Thymus (tissue), 11 donors: ENCODE data around the gene PRR13. TPM values are rescaled to one million over a fixed set of nuclear protein-coding genes. Genes with fewer than 3 reads are reported as not detected.

Experiments used
- DNase-seq, 9 donors: peaks; one replicate each; pipeline ENCODE4 v3.0.0-alpha.2; 2013; ENCODE audit warnings: low spot score in 9 of 9, low read depth in 6 of 9, missing footprints in 1 of 9
- H3K27ac ChIP-seq, 2 donors: one replicate each; pipeline ENCODE4 v1.5.1; 2013; ENCODE audit warnings: control low read depth in 1 of 2, low read depth in 1 of 2, low read length in 1 of 2, mild to moderate bottlenecking in 1 of 2, moderate library complexity in 1 of 2
- H3K27me3 ChIP-seq, 2 donors: one replicate each; pipeline ENCODE4 v1.5.1; 2013; ENCODE audit warnings: low read length in 1 of 2; ENCODE audit not compliant: control insufficient read depth in 2 of 2, insufficient read depth in 1 of 2
- H3K36me3 ChIP-seq, 2 donors: one replicate each; pipeline ENCODE4 v1.5.1; 2013; ENCODE audit warnings: low read length in 1 of 2, mild to moderate bottlenecking in 1 of 2, moderate library complexity in 1 of 2; ENCODE audit not compliant: control insufficient read depth in 2 of 2, insufficient read depth in 2 of 2
- H3K4me1 ChIP-seq, 2 donors: one replicate each; pipeline ENCODE4 v1.5.1; 2013; ENCODE audit warnings: low read length in 2 of 2; ENCODE audit not compliant: control insufficient read depth in 2 of 2, insufficient read depth in 2 of 2
- H3K4me3 ChIP-seq, 2 donors: one replicate each; pipeline ENCODE4 v1.5.1; 2013; ENCODE audit warnings: low read length in 2 of 2, control low read depth in 1 of 2, mild to moderate bottlenecking in 1 of 2
- H3K9me3 ChIP-seq, 2 donors: one replicate each; pipeline ENCODE4 v1.5.1; 2013; ENCODE audit warnings: low read length in 1 of 2, mild to moderate bottlenecking in 1 of 2; ENCODE audit not compliant: control insufficient read depth in 2 of 2, insufficient read depth in 1 of 2
- WGBS: extraction: QIAGEN DNeasy Blood & Tissue Kit; methylation state at CpG from one replicate; pipeline ENCODE4 v1.1.7; 2013; 5-methylcytosine and 5-hydroxymethylcytosine counted together
- polyA plus RNA-seq: library from polyadenylated mRNA; stranded (reverse); fragments of 200-250 nt; gene quantifications from one replicate; pipeline ENCODE4 v1.2.3, GENCODE V29; 2013
- total RNA-seq: library from RNA; stranded (reverse); fragments of 120-200 nt; gene quantifications from one replicate; pipeline ENCODE4 v1.2.4, GENCODE V29; 2013
- donor health status: healthy.

Gene PRR13
- total and polyA plus RNA-seq, 2 donors, result 65.8 to 222 TPM

DNA sequence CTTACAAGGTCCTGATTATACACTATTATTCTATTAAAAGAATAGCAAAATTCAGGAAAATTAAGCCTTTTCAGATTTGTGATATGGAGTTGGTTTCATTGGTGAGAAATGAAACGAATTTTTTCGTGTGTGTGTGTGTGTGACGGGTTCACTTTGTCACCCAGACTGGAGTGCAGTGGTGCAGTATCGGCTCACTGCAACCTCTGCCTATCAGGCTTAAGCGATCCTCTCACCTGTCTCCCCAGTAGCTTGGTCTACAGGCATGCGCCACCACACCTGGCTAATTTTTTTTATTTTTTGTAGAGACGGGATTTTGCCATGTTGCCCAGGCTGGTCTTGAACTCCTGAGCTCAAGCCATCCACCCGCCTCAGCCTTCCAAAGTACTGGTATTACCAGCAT lies 20.1 kb downstream of the PRR13 start:
- DNase-seq, result no peak
- Histone ChIP-seq H3K4me3 (no peak overlapping the region), H3K27ac (no peak overlapping the region), H3K27me3 (no peaks in the 10 kb centered on the region), H3K36me3 (peaks cover 89 to 99% of the 10 kb centered on the region in 2 donors), H3K4me1 (peaks cover 0 to 2% of the 10 kb centered on the region in 2 donors), H3K9me3 (no peaks in the 10 kb centered on the region)
- WGBS, result 97% methylated on average over 8 of the region's 8 CpGs

DNA sequence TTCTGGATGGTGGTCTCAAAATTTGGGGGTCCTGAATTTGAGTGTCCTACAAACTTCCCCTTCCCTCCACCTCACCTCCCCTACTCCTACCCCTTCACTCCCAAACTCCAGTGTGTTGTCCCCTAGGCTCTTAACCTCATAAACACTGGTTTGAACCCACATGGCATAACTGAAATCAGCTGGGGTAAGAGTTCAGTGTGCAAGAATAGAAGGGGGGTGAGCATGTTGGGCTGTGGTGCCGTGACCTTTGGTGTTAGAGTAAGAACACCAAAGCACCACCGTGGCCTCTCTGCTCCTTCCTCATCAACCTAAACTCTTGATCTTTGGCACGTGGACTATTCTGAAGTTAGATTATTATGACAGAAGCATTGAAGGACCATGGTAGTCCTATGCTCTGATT lies 21.4 kb downstream of the PRR13 start:
- no peak overlapping the region for H3K4me3 ChIP-seq
- no peaks in the 10 kb centered on the region for H3K27me3 ChIP-seq
- DNase-seq, result no peak
- H3K4me1 ChIP-seq, result peaks cover 0 to 2% of the 10 kb centered on the region in 2 donors
- no peak overlapping the region for H3K27ac ChIP-seq
- peaks cover 89 to 99% of the 10 kb centered on the region in 2 donors for H3K36me3 ChIP-seq
- 92% methylated on average over 3 of the region's 3 CpGs for WGBS
- H3K9me3 ChIP-seq, result no peaks in the 10 kb centered on the region

DNA sequence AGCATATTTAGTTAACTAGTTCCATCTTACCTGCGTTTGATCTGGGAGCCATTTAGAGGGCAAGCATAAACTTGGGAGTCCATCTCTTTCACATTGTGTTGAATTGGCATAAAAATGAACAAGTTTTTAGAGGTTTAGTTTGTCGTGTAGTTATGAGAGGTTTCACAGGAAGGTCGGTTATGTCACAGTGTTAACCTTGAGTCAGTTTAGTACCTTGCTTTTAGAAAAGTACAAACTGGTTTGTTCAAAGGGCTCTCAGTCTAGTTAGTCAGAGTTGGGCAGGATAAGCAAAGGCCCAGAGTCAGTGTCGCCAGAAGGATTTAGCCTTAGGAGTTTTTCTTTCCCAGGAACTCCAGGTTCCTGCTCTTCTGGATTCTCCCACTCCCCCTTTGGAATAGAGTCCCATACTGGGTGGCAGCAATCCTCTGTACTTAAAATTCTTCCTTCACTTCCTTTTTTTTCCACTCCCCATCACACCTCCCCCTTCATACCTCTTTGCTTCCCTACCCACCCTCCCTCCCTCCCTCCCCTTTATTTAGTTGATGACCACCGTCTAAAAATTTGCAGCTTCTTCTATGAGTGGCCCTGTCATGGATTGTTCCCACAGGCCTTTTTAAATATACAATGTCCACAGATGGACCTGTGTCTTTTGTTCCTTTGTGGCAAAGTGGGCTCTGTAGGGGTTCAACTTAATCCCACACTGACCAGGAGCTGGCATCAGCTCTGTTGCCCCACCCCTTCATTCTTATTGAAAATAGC lies 22.4 kb downstream of the PRR13 start:
- Histone ChIP-seq H3K27me3 (no peaks in the 10 kb centered on the region), H3K9me3 (no peaks in the 10 kb centered on the region), H3K36me3 (peaks cover 89 to 99% of the 10 kb centered on the region in 2 donors), H3K27ac (no peak overlapping the region), H3K4me3 (no peak overlapping the region), H3K4me1 (peaks cover 0 to 2% of the 10 kb centered on the region in 2 donors)
- WGBS, result 91% methylated on average over 5 of the region's 5 CpGs
- no peak for DNase-seq

DNA sequence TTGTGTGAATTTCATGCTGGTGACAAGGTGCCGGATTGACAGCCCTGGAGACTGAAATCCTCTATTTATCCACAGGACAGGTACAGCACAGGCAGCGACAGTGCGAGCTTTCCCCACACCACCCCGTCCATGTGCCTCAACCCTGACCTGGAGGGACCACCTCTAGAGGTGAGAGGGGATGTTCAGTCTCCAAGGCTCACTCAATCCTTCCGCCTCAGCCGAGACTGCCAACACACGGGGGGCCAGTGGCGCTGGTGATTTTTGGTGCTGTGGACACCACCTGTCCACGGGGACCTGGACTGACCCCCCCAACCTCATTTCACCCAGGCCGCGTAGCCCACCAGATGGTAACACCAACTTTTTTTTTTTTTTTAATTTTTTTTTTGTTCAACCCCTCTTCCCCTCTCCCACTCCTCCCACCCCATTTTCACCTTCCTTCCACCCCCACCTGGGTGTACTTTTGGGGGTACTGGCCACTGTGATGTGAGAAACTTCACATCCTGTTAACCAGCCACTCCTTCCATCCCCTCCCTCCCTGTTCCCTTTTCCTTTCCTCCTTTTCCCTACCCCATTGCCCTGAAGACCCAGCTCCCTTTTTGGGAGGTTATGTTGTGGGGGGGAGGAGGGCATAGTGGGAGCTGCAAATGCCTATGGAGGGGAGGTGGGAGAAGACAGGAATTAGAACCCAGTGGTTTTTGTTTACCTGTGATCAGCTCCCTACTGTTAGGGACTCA lies 23.3 kb downstream of the PRR13 start:
- DNase-seq, result no peak
- Histone ChIP-seq H3K27me3 (no peaks in the 10 kb centered on the region), H3K4me1 (peaks cover 0 to 2% of the 10 kb centered on the region in 2 donors), H3K36me3 (peaks cover 92 to 99% of the 10 kb centered on the region in 2 donors), H3K27ac (no peak overlapping the region), H3K4me3 (no peak overlapping the region), H3K9me3 (no peaks in the 10 kb centered on the region)
- WGBS, result 98% methylated on average over 11 of the region's 11 CpGs

DNA sequence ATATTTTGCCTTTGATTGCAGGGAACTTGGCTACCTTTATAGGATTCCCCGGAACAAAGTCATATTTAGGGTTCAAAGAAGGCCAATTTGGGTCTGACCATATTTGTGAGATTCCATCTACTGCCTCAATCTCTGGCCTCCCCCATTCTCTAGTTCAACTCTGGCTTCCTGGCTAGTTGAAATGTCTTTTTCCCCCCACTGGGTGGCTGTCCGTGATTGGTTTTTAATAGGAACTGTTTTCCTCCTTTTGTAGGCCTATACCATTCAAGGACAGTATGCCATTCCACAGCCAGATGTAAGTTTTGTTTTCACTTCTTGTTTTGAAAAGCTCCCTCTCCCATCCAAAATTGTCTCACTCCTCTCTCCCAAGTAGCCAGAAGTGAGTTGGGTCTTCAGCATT lies 24.1 kb downstream of the PRR13 start:
- peaks cover 0 to 2% of the 10 kb centered on the region in 2 donors for H3K4me1 ChIP-seq
- H3K4me3 ChIP-seq, result no peak overlapping the region
- no peak for DNase-seq
- no peaks in the 10 kb centered on the region for H3K9me3 ChIP-seq
- no peaks in the 10 kb centered on the region for H3K27me3 ChIP-seq
- WGBS, result 93% methylated on average over 2 of the region's 2 CpGs
- peaks cover 93 to 99% of the 10 kb centered on the region in 2 donors for H3K36me3 ChIP-seq
- no peak overlapping the region for H3K27ac ChIP-seq

DNA sequence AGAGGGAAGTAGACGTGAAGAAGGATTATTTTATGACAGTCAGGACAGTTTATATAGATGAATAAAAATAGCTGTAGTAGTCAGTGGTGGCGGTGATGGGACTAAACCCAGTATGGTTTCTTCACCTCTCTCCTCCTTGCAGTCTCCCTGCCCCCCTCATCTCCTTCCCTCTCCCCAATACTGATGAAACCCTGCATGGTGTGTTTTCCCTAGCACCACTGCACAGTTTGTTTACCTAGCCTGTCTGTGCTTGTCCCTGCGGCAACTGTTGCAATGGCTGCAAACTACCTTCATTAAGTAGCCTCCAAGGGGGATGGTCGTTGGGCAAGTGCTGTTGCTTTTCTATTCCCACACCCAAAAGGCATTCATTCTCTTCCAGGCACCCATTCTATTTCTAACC lies 25.1 kb downstream of the PRR13 start:
- WGBS, result 93% methylated on average over 4 of the region's 4 CpGs
- peaks cover 94 to 98% of the 10 kb centered on the region in 2 donors for H3K36me3 ChIP-seq
- H3K4me1 ChIP-seq, result peaks cover 0 to 2% of the 10 kb centered on the region in 2 donors
- H3K27me3 ChIP-seq, result no peaks in the 10 kb centered on the region
- H3K9me3 ChIP-seq, result no peaks in the 10 kb centered on the region
- no peak overlapping the region for H3K4me3 ChIP-seq
- H3K27ac ChIP-seq, result no peak overlapping the region
- no peak for DNase-seq

DNA sequence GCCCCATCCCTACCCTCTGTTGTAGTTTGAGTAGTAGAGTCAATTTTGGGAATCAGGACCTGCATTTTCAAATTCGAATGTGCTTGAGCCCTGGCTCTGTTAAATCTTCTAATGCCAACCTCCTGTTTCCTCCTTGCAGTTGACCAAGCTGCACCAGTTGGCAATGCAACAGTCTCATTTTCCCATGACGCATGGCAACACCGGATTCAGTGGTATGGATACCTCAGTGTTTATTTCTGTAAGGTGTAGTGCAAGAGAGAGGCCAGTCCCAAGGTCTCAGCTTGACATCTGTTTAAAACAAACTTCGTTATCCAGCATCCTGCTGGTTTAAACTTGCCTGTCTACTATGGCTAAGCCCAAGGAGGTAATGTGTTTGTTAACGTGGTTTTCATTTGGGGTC lies 25.5 kb downstream of the PRR13 start:
- no peak for DNase-seq
- H3K4me3 ChIP-seq, result no peak overlapping the region
- no peaks in the 10 kb centered on the region for H3K27me3 ChIP-seq
- WGBS, result 95% methylated on average over 5 of the region's 5 CpGs
- H3K9me3 ChIP-seq, result no peaks in the 10 kb centered on the region
- no peak overlapping the region for H3K27ac ChIP-seq
- peaks cover 0 to 2% of the 10 kb centered on the region in 2 donors for H3K4me1 ChIP-seq
- peaks cover 97 to 98% of the 10 kb centered on the region in 2 donors for H3K36me3 ChIP-seq

DNA sequence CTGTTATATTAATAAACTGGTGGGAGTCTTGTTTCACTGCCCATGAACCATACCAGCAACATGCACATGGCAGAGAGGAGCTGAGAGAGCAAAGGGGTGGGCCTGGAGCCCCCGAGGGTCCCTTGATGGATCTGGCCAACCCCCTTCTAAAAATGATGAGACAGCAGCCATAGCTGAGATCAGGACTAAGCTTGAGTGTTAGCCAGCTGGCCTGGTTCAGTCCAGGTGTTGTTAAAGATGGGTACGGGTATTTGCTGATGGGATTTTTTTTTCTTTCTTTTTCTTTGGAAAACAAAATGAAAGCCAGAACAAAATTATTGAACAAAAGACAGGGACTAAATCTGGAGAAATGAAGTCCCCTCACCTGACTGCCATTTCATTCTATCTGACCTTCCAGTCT lies 26.3 kb downstream of the PRR13 start:
- no peak for DNase-seq
- Histone ChIP-seq H3K27me3 (no peaks in the 10 kb centered on the region), H3K4me1 (peaks cover 0 to 2% of the 10 kb centered on the region in 2 donors), H3K27ac (no peak overlapping the region), H3K9me3 (no peaks in the 10 kb centered on the region), H3K36me3 (peaks cover 97 to 98% of the 10 kb centered on the region in 2 donors), H3K4me3 (no peak overlapping the region)
- WGBS, result 94% methylated on average over 2 of the region's 2 CpGs

DNA sequence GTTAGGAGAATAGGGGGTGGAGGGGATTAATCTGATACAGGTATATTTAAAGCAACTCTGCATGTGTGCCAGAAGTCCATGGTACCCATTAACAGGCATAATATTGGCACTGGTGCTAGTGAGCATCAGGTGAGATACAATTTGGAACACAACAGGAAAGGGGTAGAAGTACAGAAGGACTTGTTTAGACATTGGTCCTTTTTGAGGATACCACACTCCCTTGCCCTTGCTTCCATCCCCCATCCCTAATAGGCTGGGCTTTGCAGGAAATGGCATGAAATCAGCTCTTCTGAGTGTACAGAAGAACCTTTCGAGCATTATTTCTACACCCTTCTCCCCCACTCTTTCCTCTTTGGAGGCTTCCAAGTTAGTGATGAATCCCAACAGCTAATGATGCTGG lies 26.7 kb downstream of the PRR13 start:
- DNase-seq, result no peak
- H3K9me3 ChIP-seq, result no peaks in the 10 kb centered on the region
- peaks cover 97 to 99% of the 10 kb centered on the region in 2 donors for H3K36me3 ChIP-seq
- peaks cover 0 to 2% of the 10 kb centered on the region in 2 donors for H3K4me1 ChIP-seq
- H3K27ac ChIP-seq, result no peak overlapping the region
- no peaks in the 10 kb centered on the region for H3K27me3 ChIP-seq
- H3K4me3 ChIP-seq, result no peak overlapping the region
- 100% methylated on average over 1 of the region's 1 CpG for WGBS
